Measurements from ENCODE around the gene HCLS1.
"Not testable (repeated sequence)": the region's sequence is repeated elsewhere in the genome, so short reads cannot be mapped to it uniquely, and the experiment has no call there.

The HCLS1 gene

DNA sequence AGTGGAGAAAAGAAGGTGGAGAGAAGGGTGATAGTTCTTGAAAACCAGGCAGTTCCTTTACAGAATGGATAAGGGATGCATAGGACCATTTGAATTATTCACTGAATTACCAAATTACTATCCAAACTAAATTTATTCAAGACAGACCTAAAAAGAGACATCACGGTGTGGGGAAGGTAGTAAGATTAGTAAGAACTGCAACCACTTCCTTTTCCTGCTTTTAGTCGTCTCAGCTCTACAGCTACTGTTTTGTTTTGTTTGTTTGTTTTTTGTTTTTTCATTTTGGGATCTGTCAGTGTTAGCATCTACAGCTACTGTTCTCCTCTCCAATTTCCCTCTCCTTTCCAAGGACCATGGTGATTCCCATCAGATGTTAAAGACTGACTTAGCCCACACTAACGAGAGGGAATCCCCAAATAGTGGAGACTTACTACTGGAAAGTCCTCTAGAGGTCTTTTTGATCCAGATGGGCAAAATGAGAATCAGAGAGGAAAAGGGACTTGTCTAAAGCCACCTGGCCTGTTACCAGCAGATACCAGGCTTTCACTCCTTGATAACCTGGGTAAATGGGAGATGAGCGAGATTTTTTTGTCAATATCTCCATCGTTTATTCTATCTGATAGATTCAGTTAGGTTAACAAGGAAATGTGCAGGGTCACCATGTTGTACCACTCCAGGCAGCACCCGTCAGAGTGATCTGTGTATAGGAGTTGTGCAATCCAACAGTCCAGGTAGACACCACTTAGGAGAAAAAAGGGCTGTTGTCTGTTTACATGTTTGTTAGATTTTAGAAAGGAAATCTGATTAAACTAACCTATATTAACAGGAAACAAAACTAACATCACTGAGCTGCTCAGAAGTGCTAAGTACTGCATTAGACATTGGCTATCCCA lies 6.0 kb downstream of the HCLS1 start:
- DNase-seq: peak; percentile 76

DNA sequence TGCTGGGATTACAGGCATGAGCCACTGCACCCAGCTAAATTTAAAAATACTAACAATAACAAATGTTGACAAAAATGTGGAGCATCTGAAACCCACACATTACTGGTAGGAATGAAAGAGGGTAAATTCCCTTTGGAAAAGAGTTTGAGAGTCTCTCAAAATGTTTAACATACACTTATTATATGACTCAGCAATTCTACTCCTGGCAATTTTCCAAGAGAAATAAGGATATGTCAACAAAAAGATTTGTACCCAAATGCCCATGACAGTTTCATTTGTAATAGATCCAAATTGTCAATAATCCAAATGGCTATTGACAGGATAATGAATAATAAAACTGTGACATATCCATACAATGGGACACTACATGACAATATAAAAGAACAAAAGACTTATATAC lies 9.0 kb downstream of the HCLS1 start:
- DNase-seq: no peak

DNA sequence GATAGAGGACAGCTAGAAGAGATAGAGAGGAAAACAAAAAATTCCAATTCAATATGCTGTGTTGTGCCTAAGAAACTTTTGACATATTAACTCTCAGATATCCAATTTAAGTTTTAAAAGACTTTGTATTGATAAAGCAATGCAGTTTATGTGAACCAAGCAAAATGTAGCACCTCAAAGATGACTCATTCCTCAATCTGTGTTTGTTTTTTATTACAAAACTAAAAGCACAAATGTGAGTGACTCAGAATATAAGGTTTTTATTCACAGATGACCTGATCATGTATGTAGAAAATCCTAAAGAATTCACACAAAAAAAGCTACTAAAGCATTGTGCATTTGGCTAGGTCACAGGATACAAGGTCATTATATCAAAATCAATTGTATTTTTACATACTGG lies 11.1 kb downstream of the HCLS1 start:
- peak; percentile 32 for DNase-seq

DNA sequence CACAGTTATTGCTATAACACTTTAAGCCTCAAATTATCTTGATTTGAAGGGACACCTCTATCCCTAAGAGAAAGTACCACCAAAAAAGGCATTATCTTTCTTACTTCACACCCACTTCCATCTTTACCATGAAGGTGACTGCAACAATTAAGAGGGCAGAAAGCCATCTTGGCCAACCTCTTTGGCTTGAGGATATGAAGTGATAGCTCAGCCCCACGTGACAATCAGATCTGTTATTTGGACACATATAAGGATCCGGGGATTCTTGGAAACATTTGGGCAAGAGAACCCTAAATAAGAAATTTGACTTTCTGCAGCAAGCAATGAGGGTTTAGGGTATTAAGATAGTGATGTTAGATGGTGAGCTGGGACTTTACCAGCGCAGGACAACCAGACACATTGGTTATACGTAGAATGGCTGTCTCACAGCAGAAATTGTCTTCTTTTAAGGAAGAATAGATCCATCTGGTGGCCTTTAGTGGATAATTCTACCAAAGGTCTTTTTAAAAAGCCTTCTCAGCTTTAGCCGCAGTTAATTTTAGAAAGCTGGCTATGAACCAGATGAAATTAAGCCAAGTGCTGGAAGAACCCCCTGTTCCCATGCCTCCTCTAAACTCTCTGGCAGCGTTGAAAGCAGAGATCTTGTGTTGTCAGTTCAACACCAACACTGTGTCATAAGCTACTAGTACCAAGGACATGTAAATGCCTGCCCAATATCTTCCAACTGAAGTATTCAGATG lies 12.3 kb downstream of the HCLS1 start:
- no peak for DNase-seq

DNA sequence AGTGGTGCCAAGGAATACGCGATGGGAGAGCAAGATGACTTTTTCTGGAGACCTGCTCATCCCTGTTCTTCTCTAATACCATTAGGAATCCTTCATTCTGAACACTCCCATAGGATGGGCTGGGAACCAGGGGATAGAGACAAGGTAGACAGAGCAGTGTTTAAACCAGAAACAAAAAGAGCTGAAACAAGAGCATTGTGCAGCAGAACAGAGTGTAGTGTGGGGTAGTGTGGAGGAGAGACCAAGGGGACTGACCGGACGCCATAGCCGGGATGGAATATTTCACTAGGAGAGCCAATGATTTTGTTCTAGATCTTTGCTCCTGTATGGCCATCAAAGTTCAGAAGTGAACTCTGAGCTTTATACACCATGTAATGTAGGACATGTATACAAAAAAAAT lies 15.6 kb downstream of the HCLS1 start:
- no peak for DNase-seq

DNA sequence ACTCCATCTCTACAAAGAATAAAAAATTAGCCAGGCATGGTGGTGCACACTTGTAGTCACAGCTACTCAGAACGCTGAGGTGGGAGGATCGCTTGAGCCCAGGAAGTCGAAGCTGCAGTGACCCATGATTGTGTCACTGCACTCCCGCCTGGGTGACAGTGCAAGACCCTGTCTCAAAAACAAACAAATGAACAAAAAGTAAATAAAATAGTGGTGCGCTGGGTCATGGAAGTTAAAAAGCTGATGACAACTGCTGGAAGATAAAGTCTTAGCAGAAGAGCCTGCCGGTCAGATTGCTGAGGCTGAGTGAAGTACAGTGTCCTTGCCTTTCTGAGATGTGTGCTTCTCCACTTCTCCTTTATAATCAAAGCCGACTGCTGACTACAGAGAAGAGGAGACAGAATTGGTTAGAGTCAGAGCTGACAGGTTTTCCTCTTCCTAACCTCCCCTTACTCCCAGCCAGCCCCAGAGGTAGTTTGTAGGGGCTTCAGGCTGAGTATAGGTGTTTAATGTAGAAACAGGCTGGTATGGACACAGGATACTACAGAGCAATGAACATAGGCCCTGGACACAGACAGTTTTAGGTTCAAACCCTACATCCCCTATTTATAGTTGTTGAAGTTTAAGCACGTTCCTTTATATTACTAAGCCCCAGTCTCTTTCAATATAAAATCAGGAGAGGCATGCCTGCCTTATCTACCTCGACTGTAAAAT lies 17.9 kb downstream of the HCLS1 start:
- DNase-seq: no peak

DNA sequence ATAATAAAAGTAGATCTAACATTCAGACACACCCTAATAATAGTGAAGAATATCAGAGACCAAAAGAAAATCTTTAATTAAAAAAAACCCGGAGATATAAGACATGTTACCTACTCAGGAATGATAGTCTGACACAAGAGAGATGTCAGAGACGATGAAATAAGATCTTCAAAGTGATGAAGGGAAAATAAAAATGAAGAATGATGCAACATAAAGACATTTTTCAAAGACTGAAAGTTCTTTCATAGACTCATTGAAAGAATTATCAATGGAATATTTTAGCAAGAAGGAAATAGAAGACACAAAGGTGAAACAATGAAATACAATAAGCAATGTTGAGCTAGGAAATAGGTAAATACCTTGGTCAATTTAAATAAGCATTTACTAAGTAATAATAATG lies 19.6 kb downstream of the HCLS1 start:
- DNase-seq: no peak

DNA sequence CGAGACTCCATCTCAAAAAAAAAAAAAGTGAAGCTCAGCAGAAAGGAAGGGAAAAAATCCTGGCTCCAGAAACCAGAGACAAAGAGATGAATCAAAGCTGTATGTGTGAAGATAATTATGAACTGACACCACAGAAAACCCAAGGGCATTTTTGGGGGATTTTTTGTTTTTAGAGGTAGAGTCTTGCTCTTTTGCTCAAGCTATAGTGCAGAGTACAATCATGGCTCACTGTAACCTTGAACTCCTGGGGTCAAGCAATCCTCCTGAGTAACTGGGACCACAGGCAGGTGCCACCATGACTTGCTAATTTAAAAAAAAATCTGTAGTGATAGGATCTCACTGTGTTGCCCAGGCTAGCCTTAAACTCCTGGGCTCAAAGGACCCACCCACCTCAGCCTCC lies 22.8 kb downstream of the HCLS1 start:
- no peak for DNase-seq

DNA sequence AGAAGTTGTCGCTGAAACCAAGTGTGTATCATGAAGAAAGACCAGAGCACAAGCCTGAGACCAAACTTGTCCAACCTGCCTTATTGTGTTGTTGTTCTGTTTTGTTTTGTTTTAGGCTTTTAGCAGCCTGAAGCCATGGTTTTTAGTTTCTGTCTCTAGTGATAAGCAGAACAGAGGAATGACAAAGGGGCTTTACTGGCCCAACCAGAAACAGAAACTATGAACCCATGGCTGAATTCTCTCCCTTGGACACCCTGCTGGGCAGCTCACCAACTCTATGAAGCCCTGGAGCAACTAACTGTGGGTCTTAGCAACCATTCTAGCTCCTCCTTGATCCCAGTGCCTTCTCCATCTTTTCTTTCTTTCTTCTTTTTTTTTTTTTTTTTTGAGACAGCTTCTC lies 30.3 kb downstream of the HCLS1 start:
- no peak for DNase-seq

DNA sequence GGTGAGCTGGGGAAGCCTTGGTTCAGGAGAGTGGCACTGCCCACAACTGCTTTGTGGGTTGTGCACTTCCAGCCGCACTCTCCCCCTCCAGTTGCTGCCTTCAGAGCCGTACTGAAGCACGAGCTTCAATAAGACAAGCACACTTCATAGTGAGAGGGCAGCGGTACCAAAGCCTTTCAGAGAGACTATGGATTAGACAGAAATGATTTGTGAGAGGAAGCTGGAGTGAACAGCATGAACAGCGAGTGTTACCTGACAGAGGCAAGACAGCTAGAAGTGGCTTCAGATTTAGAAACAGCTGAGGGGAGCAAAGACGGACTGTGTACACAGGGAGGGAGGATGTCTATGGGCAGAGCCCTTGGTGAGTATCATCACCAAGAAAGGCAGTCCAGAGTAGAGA lies 31.1 kb downstream of the HCLS1 start:
- DNase-seq: no peak

DNA sequence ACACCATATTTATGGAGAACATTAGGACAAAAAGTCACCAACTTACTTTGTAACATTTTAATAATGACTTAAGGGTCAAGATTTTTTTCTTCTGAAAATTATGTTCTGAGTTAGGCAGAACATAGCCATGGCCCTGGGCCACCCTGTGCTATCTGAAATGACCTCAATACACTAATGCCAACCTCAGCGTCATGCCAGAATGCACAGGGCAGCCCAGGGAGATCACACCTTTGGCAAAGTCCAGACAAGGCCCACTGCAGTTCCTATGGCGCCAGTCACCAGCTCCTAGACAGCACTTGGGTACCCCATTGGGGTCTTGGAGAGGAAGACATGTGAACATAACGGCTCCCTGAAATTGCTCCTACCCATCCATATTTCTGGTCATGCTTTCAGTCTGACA lies 33.1 kb downstream of the HCLS1 start:
- no peak for DNase-seq

DNA sequence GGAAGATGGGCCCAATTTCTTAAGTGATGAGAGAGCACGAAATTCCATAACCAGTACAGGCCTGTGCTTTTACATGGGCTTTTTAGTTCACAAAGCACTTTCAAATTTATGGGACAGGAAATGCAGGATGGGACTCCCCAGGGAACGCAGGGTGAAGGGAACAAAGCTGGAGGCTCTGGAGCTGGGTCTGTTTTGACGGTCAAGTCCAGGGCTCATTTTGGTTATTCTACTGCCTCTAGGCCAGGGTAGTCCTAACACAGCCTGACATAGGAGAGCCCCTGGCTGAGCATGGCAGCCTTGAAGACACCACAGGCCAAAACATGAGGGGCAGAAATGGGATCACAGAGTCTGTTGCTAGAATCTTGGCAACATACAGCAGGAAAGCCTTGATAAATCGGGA lies 33.5 kb downstream of the HCLS1 start:
- DNase-seq: no peak

DNA sequence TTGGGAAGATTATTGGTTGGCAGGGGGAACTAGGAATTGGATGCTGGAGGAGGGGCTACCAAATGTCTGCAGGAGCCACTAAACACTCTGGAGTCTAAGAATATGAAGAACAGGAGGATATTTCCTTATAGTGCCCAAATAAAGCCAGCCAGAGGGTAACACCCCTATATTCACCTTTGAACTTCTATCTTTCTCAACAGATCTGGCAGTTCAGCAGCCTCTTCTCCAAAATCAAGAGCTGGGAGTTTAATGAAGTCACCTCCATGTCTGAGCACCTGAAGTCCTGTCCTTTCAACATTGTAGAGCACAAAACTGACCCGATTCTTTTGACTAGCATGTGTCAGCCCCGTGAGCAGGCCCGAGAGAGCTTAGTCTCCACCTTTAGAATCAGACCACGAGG lies 34.2 kb downstream of the HCLS1 start:
- DNase-seq: no peak

DNA sequence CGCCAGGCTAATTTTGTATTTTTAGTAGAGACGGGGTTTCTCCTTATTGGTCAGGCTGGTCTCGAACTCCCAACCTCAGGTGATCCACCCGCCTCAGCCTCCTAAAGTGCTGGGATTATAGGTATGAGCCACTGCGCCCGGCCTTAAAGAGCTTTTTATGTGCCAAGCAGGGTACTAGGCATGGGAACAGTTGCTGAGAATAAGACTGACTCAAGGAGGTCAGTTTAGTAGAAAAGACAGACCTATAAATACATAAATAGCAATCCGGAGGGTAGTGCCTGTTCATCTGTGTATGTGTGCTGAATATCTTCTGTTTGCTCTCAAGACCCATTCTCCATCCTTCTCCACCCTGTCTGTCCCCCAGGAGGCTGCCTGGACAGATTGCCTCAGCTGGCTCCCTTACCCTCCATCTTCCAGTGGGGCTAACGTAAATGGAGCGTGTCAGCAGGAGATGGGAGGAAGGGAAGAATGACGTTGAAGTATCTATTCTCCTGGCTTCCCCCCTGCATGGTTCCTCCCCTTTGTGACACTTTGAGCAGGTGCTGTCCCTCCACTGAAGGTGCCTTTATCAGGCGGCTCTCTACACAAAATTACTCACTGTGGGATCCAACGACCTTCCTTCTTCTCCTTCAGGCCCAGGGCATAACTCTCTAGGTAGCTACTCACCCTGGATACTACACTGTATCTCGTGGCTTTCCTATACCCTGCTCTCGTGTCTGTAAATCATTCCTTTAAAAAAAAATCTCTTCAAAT lies 36.4 kb downstream of the HCLS1 start:
- no peak for DNase-seq

DNA sequence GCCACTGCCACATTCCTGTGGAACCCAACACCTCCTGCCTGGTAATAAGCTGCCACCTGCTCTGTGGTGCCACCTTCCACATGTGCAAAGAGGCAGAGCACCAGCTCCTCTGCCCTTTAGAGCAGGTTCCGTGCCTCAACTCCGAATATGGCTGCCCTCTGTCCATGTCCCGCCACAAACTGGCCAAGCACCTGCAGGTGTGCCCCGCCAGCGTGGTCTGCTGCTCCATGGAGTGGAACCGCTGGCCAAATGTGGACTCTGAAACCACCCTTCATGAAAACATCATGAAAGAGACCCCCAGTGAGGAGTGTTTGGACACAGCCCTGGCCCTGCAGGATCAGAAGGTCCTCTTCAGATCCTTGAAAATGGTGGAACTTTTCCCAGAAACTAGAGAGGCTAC lies 39.2 kb downstream of the HCLS1 start:
- no peak for DNase-seq

DNA sequence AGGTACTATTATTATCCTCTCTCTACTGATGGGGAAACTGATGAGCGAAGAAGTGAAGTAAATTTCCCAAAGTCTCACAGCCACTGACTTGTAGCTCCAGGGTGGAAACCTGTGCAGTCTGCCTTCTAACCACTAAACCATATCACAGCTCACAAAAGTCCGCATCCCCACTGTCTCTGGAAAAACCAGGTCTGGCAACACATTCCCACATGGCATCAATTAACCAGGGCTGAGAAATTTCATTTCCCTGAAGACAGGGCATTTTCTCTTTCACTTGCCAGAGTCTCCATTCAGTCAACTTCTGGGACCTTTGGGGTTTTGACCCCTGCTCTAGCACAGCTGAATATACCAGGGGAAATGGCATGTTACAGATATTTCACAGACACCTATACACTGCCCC lies 41.0 kb downstream of the HCLS1 start:
- DNase-seq: no peak

DNA sequence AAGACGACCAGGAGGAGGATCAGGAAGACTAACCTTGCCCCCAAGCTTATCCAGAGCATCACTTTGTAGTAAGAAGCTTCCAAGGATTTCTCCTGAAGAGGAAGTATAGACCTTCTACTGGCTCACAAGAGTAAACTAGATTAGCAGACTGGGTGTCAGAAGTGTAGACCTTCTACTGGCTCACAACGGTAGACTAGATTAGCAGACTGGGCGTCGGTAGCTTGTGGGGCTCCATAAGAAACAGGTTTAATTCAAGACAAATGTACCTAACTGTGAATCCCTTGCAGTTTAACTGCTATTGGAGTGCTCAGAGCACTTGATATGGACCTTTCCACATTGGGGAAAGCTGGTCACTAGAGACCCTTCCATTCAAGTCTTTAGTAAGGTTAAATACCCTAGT lies 54.6 kb downstream of the HCLS1 start:
- DNase-seq: no peak

DNA sequence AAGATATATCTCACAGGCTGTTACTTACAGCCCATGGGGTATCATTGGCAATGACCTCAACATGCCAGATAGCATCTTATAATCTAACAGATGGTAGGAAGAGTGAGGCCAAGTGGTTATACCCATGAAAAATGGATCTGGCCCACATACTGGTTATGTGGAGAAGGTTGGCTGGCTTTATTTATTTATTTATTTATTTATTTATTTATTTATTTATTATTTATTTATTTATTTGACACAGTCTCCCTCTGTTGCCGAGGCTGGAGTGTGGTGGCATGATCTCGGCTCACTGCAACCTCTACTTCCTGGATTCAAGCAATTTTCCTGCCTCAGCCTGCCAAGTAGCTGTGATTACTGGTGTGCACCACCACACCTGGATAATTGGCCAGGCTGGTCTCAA lies 55.9 kb downstream of the HCLS1 start:
- no peak for DNase-seq

DNA sequence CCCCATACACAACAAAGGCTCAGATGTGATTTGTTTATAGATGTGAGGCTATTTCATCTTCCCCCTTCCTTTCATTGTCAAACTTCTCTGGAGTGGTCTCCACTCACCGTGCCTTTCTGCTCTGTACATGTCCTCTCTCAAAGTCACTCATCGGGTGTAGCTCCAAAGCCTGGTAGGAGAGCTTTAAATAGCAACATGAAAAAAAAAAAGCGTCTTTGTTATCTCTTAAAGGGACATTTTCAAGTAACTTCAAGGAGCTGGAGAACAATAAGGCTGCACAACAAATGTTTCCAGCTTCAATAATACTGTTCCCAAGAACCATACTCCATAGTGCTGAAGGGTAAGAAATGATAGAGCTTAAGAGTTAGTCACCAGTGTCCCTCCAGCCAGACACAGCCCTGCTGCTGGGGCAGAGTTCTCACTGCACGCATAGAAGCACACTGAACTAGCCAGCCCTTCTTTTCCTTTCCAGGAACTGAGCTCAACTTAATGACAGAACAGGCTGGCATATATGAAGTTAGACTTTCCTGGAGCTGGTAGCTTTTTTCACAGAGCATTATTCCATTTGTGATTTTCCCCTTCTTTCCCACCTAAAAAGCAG lies 59.4 kb downstream of the HCLS1 start:
- DNase-seq: no peak

DNA sequence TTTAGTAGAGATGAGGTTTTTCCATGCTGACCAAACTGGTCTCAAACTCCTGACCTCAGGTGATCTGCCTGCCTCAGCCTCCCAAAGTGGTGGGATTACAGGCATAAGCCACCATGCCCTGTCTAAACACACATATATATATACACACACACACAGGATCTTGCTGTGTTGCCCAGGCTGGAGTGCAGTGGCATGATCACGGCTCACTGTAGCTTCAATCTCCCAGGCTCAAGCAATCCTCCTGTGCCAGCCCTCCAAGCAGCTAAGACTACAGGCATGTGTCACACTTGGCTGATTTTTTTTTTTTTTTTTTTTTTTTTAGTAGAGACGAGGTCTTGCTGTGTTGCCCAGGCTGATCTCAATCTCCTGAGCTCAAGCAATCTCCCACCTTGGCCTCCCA lies 60.8 kb downstream of the HCLS1 start:
- DNase-seq: not testable (repeated sequence)

DNA sequence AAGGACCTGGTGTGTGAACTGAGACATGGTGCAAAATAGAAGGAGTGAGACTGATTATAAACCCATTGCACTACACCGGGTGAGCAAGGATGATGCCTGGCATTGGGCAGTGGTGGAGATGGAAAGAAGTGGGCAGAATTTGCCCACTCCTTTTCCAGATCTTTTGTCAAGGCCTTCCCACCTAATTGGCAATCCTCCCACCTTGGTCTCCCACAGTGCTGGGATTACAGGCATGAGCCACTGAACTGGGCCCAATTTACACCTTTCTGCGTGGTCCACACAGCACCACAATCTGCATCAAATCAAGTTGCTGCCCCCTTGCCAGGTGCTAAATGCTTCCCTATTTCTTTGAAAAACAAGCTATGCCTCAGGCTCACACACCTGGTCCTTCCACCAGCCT lies 62.1 kb downstream of the HCLS1 start:
- no peak for DNase-seq

DNA sequence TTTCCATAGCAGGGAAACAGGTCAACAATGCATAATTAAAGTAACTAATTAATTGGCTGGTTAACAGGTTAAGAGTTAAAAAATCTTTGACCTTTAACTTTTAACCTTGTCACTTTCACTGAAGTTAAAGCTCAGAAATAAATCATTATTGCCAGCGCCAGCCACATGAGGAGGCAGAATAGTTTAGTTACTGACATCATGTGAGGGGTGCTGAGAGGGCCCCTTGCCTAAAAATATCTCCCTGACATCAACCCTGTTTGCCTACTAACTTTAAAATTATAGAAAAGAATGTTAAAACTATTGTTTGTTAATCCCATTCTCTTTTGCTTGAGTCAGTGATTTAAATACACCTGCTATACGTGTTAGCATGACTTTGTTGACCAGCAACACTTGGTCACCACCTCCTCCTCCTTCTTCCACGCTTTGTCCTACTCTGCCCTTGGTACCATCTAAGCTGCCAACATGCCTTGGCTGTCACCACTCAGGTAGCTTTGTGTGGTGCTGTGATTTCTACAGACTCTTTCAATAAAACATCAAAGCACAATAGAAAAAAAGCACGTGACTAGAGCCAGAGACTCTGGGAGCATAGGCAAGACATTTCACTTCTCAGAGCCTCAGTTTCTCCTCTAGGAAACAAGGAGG lies 64.8 kb downstream of the HCLS1 start:
- DNase-seq: no peak

Measured in activated CD4-positive, alpha-beta T cell treated with anti-CD3 and anti-CD28 coated beads, Interleukin-2, amount 50 U/mL, for 16 hours (primary cell).